Activated CD4-positive, alpha-beta T cell treated with anti-CD3 and anti-CD28 coated beads, Interleukin-2, amount 50 U/mL, for 16 hours (primary cell): ENCODE data around the gene BMPR2.
"Not testable (repeated sequence)": the region's sequence is repeated elsewhere in the genome, so short reads cannot be mapped to it uniquely, and the experiment has no call there.

Experiments
- DNase-seq: peaks from one replicate; pipeline ENCODE4 v3.0.0-alpha.2; 2020

The BMPR2 gene

GRCh38 chr2:202386495-202386894 is 10.4 kb downstream of the BMPR2 start:
- not testable (repeated sequence) for DNase-seq

DNA sequence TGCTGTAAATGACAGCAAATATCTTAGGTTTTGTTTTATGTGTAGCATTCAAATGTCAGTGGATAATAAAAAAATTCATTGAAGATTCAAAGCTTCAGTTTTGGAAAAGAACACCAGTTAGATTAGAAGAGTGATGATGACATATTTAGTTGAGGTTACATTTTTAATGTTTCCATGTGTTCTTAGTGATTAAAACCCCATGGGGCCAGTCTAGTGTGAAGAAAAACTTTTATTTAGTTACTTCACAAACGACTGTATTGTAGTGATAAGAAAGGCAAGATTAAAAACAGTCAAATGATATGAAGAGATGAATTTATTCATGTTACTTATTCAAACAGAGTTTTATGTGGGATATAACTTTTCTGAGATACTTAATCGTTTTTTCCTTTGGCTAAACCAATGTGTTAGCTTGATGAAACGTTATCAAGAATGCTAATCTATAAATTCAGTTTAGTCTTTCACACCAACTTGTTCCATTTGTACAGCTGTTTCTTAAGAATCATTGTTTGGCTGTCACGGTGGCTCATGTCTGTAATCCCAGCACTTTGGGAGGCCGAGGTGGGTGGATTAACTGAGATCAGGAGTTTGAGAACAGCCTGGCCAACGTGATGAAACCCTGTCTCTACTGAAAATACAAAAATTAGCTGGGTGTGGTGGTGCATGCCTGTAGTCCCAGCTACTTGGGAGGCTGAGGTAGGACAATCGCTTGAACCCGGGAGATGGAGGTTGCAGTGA is 11.6 kb downstream of the BMPR2 start:
- DNase-seq, result no peak

DNA sequence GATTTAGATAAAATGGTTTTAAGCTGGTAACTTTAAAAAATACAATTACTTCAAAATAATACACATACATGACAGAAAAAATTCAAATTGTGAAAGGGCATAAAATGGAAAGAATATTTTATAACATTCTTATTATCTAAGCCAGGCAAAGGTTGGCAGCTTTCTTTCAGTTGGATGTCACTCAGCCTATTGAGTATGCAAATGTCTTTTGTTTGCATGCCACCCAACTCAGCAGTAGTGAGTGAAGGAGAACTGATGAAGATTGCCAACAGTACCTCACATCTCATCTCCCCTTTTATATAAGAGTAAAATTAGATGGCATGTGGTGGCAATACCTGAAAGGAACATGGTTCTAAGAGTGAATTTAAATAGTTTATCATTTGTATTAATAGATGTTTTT is 24.8 kb downstream of the BMPR2 start:
- no peak for DNase-seq

GRCh38 chr2:202405798-202406197 is 29.7 kb downstream of the BMPR2 start:
- no peak for DNase-seq

- DNase-seq, result no peak
These were observed 30.4 kb downstream of the BMPR2 start for GRCh38 chr2:202406445-202406978.

DNA sequence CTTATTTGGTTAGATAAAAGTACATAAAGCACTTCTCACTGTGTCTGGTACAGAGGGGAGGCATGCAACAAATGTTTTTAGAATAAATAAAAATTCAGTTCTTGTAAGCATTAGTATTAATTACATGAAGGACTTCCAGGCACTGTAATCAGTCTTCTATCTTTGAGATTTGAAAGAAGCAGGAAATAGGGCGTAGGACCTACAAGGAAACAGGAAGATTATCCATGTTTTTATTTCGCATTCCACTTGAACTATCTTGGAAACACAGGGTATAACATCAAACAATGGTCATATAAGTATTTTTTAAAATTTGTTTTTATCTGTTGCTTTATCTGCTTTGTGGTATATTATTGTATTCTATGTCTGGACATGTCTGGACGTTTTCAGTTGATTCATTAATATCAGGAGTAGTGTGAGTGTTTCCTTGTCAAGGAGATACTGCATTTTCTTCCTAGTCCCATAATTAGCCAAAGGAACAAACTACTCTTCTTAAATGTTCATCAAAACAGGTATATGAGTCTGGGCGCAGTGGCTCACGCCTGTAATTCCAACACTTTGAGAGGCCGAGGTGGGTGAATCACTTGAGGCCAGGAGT is 32.5 kb downstream of the BMPR2 start:
- DNase-seq, result no peak

DNA sequence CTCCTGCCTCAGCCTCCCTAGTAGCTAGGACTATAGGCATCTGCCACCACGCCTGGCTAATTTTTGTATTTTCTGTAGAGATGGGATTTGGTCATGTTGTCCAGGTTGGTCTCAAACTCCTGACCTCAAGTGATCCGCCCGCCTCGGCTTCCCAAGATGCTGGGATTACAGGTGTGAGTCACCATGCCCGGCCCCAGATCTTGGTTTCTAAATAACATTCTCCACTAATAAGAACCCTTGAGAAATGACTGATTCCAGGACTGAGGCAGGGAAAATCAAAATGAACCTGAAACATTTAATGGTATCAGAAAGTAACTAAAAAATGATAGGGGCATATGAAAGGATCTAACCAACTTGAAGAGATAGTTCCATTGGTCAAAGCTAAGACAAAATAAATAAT is 34.0 kb downstream of the BMPR2 start:
- DNase-seq, result peak; percentile 12

DNA sequence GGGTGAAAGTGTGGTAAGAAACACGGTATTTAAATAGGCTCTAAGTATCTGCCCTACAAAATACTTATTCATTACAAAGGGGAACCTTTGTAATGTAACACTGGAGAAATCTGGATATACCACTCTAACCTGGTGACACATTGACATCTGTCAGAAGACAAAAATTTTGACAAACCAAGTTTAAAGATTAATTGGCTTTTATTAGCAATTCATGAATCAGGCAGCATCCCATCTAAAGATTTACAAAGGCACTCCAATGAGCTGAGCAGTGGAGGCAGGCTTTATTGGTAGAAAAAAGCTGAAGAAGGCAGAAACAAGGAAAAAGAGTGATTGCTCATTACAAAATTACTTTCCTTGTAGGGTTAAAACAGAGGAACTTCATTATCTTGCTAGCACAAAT is 35.0 kb downstream of the BMPR2 start:
- no peak for DNase-seq

GRCh38 chr2:202418027-202418426 is 41.9 kb downstream of the BMPR2 start:
- no peak for DNase-seq

DNA sequence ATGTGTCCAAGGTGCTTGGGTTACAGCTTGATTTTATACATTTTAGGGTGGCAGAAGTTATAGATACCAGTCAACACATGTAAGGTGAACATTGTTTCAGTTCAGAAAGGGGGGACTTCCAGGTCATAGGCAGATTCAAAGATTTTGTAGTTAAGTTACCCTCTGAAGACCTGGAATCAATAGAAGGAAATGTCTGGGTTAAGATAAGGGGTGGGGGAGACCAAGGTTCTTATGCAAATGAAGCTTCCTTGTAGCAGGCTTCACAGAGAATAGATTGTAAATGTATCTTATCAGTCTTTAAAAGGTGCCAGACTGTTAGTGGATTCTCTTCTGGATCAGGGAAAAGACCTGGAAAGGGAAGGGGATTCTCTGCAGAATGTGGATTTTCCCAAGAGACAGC is 42.4 kb downstream of the BMPR2 start:
- DNase-seq, result no peak

DNA sequence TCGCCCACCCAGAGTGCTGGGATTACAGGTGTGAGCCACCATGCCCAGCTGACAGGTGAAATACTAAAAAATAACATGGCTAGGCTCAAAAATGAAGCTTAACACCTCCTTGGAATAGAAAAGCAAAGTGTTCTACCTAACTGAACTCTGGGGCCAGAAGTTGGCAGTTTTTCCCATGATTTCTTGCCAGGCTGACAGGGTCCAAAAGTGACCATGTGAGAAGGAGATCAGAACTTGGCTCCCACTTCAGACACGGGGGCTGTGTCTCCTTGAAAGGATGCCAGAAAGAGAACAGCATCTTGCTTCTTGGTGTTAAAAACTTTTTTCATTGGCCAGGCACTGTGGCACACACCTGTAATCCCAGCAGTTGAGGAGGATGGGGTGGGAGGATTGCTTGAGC is 47.0 kb downstream of the BMPR2 start:
- no peak for DNase-seq

GRCh38 chr2:202425036-202425435 is 48.9 kb downstream of the BMPR2 start:
- no peak for DNase-seq

DNA sequence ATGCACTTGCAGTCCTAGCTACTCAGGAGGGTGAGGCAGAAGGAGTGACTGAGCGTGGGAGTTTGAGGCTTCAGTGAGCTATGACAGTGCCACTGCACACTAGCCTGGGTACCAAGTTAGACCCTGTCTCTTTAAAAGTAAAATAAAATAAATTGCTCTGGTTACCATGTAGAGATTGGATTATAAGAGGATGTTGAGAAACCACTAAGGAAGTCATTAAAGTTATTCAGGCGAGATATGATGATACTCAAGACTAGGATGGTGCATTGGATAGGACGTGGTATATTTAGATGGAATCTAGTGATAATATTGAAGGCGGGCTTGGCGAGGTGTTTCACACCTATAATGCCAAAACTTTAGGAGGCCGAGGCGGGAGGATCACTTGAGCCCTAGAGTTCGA is 50.6 kb downstream of the BMPR2 start:
- no peak for DNase-seq

- DNase-seq, result no peak
These were observed 53.2 kb downstream of the BMPR2 start for GRCh38 chr2:202429164-202429980.

DNA sequence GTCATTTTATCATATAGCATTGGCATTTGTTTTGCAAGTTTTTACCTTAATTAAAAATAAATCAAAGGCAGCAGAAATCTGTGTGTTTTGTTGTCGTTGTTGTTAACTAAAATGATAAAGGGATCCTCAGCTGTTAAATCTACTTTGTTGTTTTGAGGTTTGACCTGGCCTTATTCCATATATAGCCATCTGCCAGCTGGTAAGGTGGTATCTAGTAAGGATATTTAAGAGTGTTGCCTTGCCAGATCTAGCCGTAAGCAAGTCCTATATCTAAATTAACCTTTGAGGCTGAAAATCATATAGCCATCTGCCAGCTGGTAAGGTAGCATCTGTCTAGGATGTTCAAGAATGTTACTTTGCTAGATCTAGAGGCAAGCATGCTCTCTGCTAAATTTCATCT is 56.6 kb downstream of the BMPR2 start:
- DNase-seq, result no peak

- DNase-seq, result no peak
These were observed 58.3 kb downstream of the BMPR2 start for GRCh38 chr2:202434472-202434871.

- no peak for DNase-seq
These were observed 60.5 kb downstream of the BMPR2 start for GRCh38 chr2:202436626-202437025.

DNA sequence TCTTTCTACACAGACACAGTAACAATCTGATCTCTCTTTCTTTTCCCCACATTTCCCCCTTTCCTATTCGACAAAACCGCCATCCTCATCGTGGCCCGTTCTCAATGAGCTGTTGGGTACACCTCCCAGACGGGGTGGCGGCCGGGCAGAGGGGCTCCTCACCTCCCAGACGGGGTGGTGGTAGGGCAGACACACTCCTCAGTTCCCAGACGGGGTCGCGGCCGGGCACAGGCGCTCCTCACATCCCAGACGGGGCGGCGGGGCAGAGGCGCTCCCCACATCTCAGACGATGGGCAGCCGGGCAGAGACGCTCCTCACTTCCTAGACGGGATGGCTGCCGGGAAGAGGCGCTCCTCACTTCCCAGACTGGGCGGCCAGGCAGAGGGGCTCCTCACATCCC is 64.0 kb downstream of the BMPR2 start:
- DNase-seq, result not testable (repeated sequence)

GRCh38 chr2:202442882-202443281 is 66.8 kb downstream of the BMPR2 start:
- no peak for DNase-seq

DNA sequence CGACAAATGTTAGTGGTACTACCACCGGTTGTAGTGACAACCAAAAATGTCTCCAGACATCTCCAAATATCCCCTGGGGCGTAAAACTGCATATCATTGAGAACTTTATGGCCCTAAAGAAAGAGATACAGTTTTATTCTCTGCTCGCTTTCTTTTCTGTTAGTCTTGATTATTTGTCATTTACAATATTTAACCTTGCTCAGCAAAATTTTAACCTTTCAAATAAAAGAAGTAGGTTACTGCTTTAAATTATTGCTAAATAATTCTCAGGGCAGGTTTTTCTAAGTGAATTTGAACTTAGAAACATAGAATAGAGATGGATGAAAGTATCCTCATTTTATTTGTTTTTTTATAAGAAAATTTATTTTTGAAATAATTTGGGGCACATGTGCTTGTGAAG is 67.9 kb downstream of the BMPR2 start:
- DNase-seq, result no peak

DNA sequence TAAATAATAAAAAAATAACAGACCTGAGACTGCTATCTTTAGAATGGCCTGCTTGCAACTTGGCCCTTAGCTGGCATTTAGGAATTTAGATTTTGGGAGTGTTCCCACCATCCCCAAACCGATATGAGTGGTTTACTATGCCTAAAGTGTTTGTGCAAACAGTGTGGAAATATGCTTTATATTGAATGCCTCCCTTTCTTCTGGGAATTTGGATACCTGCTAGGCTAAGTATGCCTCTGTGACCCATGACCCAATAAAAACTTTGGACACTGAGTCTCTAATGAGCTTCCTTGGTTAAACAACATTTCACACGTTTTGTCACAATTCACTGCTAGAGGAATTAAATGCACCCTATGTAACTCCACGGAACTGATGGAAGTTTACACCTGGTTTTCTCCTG is 73.2 kb downstream of the BMPR2 start:
- no peak for DNase-seq

DNA sequence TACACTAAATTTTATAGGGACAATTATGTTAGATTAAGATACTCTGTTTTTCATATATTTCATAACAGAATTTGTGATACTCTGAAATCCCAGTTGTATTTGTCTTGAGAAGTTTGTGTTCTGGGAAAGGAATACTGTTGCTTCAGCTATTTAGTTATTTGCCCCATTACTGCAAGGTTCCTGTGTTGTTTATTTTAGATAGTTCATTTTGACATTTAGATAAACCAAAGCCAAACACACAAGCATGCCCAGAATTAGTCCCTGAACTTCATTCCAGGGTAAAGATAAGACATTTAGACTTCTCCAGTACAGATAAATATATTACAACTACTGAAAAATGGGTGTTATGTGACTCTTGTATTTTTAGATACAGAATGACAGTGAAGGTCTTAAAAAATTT is 74.7 kb downstream of the BMPR2 start:
- no peak for DNase-seq

DNA sequence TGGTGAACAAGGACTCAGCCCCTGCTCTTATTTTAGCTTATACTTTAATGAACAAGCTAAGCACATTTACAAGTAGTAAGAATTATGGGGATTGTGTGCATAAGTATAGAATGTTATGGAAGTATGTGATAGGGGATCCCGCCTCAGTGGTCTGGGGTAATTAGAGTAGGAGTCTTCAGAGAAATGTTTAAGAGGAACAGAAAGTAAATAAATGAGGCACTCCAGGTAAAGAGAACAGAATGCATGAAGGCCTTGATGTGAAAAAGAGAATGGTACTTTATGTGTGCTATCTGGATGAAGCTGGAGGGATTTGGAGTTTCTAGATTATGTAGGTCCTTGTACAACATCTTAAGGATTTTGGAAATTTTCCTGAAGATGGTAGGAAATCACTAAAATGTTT is 76.6 kb downstream of the BMPR2 start:
- no peak for DNase-seq

DNA sequence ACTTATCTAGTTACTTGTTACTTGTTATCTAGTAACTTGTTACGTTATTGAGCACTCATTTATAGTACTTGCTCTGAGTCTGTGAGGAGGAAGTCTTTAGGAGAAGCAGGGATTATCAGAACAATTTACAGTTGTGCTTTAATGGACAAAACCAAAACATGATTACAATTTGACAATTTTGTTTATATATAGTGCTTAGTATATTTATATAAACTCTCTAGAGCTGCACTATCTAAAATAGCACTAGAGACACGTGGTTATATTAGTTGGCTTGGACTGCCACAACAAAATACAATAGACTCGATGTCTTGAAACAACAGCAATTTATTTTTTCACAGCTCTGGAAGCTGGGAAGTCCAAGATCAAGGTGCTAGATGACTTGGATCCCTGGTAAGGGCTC is 78.4 kb downstream of the BMPR2 start:
- no peak for DNase-seq
